Measurements from ENCODE around the gene ANKRD37.

DNA sequence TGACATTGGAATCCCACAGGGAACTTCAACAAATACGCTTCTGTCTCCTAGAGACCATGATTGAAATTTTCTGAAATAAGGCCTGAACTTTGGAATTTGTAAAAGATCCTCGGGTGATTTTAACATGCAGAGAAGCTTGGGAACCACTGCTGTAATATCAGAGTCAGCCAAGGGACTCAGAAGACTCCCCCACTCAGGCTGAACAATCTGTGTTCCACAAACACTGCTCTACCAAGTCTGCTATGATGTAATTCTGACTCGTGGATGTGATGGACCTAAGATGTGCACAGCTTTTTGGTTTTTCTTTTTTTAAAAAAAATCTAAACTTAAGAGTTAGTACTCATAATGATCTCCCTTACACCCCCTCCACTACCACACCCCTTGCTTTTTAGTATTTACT, 26.9 kb upstream of the ANKRD37 start:
- TF ChIP-seq, protein P1, sequence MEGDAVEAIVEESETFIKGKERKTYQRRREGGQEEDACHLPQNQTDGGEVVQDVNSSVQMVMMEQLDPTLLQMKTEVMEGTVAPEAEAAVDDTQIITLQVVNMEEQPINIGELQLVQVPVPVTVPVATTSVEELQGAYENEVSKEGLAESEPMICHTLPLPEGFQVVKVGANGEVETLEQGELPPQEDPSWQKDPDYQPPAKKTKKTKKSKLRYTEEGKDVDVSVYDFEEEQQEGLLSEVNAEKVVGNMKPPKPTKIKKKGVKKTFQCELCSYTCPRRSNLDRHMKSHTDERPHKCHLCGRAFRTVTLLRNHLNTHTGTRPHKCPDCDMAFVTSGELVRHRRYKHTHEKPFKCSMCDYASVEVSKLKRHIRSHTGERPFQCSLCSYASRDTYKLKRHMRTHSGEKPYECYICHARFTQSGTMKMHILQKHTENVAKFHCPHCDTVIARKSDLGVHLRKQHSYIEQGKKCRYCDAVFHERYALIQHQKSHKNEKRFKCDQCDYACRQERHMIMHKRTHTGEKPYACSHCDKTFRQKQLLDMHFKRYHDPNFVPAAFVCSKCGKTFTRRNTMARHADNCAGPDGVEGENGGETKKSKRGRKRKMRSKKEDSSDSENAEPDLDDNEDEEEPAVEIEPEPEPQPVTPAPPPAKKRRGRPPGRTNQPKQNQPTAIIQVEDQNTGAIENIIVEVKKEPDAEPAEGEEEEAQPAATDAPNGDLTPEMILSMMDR (IDR thresholded peaks at IDR 0.05; ENCODE audit: extremely low read depth in 1 of 2, insufficient read depth in 1 of 2, low read depth in 1 of 2, low read length in 2 of 2): no peak
- TF ChIP-seq POLR2A (IDR thresholded peaks at IDR 0.05; ENCODE audit: low read depth, low read length) (no peak), JUN (IDR thresholded peaks at IDR 0.05; ENCODE audit: borderline replicate concordance, insufficient read depth, insufficient read length, low read depth) (no peak), FOS (IDR thresholded peaks at IDR 0.05; ENCODE audit: borderline replicate concordance, insufficient read depth, low read length) (no peak)
